Measurements from ENCODE around the gene DOCK11. TPM values are rescaled to one million over a fixed set of nuclear protein-coding genes. Genes with fewer than 3 reads are reported as not detected.

Gene DOCK11
- total and polyA plus RNA-seq, 12 donors: 1.3 to 9.4 (median 3.0) TPM

- ATAC-seq (peak in 2 of 8 donors; percentile 71 to 78), DNase-seq (no peak)
- Histone ChIP-seq H3K9me3 (no peaks in the 10 kb centered on the region), H3K4me1 (no peaks in the 10 kb centered on the region), H3K27ac (peak overlapping the region in 1 of 10 donors; percentile 74), H3K36me3 (no peaks in the 10 kb centered on the region), H3K4me3 (no peak overlapping the region), H3K27me3 (no peaks in the 10 kb centered on the region)
- WGBS, 2 donors: 81 to 88% methylated on average over 12 to 13 of the region's 13 CpGs
- intact Hi-C loops (cut with DNase I): no loop called here
- no peak for TF ChIP-seq CTCF (IDR thresholded peaks at IDR 0.05)
Observed at GRCh38 chrX:118717678-118718391, 222.2 kb downstream of the DOCK11 start.

- intact Hi-C loops (cut with DNase I): no loop called here
- ATAC-seq (peak in 5 of 8 donors; percentile 23 to 61 (median 42)), DNase-seq (no peak)
- no peaks in the 10 kb centered on the region for H3K9me3 ChIP-seq
- no peak overlapping the region for H3K4me3 ChIP-seq
- no peaks in the 10 kb centered on the region for H3K27me3 ChIP-seq
- TF ChIP-seq CTCF (IDR thresholded peaks at IDR 0.05): no peak
- no peaks in the 10 kb centered on the region for H3K36me3 ChIP-seq
- 86 to 88% methylated on average over 2 of the region's 2 CpGs for WGBS, 2 donors
- peak overlapping the region in 1 of 10 donors; percentile 74 for H3K27ac ChIP-seq
- peaks cover 0 to under 1% (median 0%) of the 10 kb centered on the region in 9 donors for H3K4me1 ChIP-seq
Observed at GRCh38 chrX:118718737-118719136, 223.1 kb downstream of the DOCK11 start.

DNA sequence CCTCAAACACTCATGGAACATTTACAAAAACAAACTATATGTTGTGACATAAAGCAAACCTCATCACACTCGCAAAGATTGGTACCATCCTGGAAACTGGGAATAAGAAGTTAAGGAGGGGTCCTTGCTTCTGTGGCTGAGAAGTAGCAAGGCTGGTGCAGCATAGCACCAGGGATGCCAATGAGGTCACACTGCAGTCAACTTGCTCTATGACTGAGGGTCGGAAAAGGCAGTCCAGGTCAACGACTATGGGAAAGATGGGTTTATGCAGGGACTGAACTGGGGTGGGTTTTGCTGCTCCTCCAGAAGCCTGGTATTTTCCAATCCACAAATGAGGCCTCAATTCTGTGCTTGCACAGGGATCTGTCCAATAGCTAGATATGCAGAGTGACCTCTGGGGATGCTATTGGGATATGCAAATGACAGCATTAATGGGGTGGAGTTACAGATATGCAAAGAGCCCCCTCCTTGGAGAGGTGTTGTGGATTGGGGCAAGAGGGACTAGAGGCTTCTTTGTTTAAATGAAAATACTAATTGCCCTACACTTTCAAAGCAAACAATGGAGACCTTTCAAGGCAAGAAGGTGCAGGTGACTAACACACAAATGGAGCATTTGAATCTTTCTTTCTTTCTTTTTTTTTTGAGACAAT lies 224.6 kb downstream of the DOCK11 start:
- intact Hi-C loops (cut with DNase I): no loop called here

DNA sequence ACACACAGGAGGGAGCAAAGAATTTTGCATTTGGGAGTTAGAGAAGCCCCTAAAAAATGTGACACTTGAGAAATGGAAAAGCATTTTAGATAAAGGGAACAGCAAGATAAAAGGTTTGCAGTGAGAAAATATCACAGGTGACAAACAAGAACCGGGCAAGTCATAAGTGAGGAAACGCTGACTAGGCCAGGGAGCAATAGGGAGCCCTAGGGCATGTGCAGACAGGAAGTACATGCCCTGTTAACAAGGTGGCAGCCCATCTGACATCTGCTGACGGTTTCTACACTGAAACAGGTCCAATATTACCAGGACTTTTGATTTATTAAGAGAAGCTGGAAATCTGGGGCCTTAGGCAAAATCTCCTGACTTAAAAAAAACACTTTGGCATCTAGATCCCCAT lies 227.8 kb downstream of the DOCK11 start:
- 90 to 92% methylated on average over 3 of the region's 3 CpGs for WGBS, 2 donors
- H3K36me3 ChIP-seq: no peaks in the 10 kb centered on the region
- ATAC-seq (no peak), DNase-seq (no peak)
- no peak for TF ChIP-seq CTCF (IDR thresholded peaks at IDR 0.05)
- H3K27ac ChIP-seq: no peak overlapping the region
- H3K4me3 ChIP-seq: no peak overlapping the region
- peaks cover 0 to 28% (median 0%) of the 10 kb centered on the region in 9 donors for H3K4me1 ChIP-seq
- intact Hi-C loops (cut with DNase I): no loop called here
- no peaks in the 10 kb centered on the region for H3K9me3 ChIP-seq
- H3K27me3 ChIP-seq: no peaks in the 10 kb centered on the region

More for the DNA sequence above, 224.6 kb downstream of the DOCK11 start:
- ATAC-seq (no peak), DNase-seq (no peak)
- H3K4me3 ChIP-seq: no peak overlapping the region
- peaks cover 0 to 13% (median 0%) of the 10 kb centered on the region in 9 donors for H3K4me1 ChIP-seq
- H3K36me3 ChIP-seq: no peaks in the 10 kb centered on the region
- no peak for TF ChIP-seq CTCF (IDR thresholded peaks at IDR 0.05)
- no peaks in the 10 kb centered on the region for H3K27me3 ChIP-seq
- 80 to 90% methylated on average over 3 of the region's 3 CpGs for WGBS, 2 donors
- no peak overlapping the region for H3K27ac ChIP-seq
- no peaks in the 10 kb centered on the region for H3K9me3 ChIP-seq

All from heart right ventricle (tissue), 16 donors.